NCI-H2107 treated with DMSO at 0.1 percent for 48 hours (cell line): ENCODE results near the gene NENF.
"Not testable (repeated sequence)": the region's sequence is repeated elsewhere in the genome, so short reads cannot be mapped to it uniquely, and the experiment has no call there.

Experiments
- DNase-seq: peaks from one replicate; lab custom pipeline; 2025; ENCODE audit not compliant: unreplicated experiment; lab: John Stamatoyannopoulos, UW

NENF gene

GRCh38 chr1:212432661-212433576 lies at the start of gene NENF:
TSS of gene NENF (plus strand) at chr1:212432920. CDS start at chr1:212432944, 24 bp downstream.
- DNase-seq, result peak; percentile 23

DNA sequence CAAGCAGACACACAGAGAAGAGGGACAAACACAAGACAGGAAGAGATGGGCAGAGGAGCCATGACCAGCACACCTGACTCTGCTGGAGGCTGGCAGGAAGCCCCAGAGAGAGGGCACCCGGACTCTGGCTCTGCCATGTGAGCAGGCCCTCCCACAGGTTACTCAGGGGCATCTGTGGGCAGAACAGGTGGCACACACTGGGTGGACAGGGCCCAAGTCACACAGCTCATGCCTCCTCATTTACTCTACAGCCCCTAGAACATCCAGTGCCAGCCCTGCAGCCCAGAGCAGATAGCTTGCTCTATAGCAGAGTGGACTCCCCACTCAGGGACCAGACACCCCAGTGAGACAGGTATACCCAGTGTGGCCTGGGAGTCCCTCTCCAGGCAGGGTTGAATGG lies 46.7 kb upstream of the NENF start:
- no peak for DNase-seq

- DNase-seq, result no peak
Measured at GRCh38 chr1:212388985-212389716, 43.6 kb upstream of the NENF start.

- DNase-seq, result not testable (repeated sequence)
Measured at GRCh38 chr1:212395678-212396437, 36.9 kb upstream of the NENF start.

DNA sequence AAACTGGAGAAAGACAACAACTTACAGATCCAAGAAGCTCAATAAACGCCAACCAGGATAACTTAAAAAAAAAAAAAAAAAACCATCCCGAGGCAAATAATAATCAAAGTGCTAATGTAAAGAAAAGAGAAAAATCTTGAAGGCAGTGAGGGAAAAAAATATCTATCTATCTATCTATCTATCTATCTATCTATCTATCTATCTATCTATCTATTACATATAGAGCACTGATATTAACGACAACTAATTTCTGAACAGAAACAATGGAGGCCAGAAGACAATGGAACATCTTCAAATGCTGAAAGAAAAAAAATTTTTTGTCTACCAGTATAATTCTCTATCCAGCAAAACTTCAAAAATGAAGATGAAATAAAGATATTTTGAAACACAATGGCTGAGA lies 36.1 kb upstream of the NENF start:
- no peak for DNase-seq

DNA sequence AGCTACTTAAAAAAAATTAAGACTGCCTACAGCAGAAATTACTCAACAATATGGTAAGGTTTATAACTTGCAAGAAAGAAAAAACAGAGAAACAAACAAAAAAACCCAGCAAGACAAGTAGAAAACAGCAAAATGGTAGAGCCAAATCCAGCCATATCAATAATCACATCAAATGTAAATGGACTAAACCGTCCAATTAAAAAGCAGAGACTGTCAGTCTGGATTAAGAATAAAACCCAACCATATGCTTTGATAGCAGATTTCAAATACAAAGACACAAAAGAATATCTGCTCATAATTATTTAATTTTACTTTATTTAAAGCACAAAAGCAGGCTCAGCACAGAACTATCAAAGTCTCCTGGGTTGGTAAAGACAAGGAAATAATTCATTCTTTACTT lies 35.5 kb upstream of the NENF start:
- DNase-seq, result no peak

GRCh38 chr1:212401042-212401441 lies 31.7 kb upstream of the NENF start:
- DNase-seq, result no peak

- no peak for DNase-seq
Measured at GRCh38 chr1:212401838-212402582, 30.7 kb upstream of the NENF start.

GRCh38 chr1:212402666-212403321 lies 29.9 kb upstream of the NENF start:
- DNase-seq, result no peak

- no peak for DNase-seq
Measured at GRCh38 chr1:212410231-212410820, 22.4 kb upstream of the NENF start.

- no peak for DNase-seq
Measured at GRCh38 chr1:212412374-212412773, 20.3 kb upstream of the NENF start.

- DNase-seq, result no peak
Measured at GRCh38 chr1:212413902-212414327, 18.8 kb upstream of the NENF start.

DNA sequence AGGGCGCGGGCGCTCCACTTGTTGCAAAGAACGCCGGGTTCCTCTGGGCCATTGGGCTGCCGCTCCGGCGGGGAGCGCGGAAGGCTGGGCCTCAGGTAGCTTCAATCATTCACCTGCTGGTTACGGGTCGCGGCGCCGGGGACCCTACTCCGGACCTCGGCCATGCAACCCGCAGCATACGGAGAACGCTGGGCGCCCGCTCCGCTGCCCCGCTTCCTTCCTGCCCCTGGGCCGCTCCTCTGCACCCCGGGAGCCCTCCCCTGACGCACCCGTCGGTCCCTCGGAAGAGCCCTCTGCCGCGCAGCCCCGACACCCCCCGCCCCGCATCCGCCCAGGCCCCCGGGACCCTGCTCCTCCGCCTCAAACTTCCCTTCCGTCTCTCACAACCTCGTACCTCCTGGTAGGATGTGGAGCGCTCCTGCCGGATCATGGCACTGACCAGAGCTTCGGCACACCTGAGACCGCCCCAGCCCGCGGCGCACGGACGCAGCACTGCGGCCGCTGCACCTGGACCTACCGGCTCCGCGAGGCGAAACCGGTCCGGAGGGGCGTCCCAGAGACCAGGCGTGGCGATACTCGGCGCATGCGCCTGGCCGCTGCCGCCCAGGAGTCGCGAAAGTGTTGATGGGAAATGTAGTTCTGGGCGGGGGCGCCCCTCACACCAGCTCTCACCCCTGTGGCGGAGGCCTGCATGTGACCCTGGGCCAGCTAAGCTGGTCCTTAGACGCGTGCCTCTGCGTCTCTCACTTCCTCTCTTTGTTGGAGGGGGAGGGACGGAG lies 18.2 kb upstream of the NENF start, which contains the start of gene PACC1:
TSS of gene PACC1 (minus strand) at position 559 of the 779 bp plus-strand sequence. CDS start at position 430, 129 bp downstream.
- DNase-seq, result peak; percentile 94

DNA sequence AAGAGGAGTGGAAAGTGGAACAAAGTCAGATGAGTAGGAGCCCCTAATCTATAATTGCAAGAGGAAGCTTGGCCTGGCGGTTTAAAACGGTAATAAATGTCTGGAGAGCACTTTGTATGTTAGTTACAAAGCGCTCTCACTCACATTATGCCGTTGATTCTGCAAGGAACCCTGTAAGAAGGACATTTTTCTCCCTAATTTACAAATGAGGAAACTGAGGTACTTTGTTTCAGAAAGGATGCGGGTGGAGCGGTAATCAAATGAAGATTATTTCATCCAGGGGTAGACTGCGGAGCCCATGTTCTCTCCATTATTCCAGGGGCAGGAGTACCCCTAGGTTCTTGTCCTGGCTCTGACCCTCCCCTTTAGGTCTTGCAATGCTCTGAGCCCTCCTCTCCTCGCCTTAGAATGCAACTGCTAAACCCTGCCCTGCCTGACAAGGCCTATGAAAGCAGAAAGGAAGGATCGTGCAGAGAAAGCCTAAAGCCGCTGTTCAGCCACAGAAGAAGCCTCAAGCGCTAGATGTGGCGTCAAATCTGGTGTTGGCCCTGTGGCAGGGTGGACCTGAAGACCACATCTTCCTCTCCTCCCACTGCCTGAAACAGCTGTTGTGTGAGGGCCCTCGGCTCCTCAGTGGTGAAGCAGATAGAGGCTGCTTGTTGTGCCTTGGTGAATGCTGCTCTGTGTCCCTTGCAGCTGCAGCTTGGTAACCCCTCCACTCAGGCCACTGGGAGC lies 17.4 kb upstream of the NENF start:
- no peak for DNase-seq

DNA sequence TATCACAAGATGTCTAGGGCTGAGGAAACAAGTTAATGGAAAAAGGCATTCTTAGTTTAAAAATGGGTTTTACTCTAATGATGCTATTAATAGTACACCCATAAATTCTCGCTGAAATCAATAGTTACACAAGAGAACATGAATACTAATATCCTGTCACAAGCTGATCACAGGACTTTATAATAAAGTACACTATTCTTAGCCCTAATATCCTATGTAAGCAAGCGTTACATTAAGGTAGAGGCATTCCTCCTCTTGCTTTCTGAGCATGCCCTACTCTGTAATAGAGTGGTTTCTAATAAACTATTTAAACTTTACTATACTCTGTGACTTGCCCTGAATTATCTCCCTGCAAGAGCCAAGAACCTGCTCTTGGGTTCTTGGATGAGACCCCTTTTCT lies 11.6 kb upstream of the NENF start:
- no peak for DNase-seq

DNA sequence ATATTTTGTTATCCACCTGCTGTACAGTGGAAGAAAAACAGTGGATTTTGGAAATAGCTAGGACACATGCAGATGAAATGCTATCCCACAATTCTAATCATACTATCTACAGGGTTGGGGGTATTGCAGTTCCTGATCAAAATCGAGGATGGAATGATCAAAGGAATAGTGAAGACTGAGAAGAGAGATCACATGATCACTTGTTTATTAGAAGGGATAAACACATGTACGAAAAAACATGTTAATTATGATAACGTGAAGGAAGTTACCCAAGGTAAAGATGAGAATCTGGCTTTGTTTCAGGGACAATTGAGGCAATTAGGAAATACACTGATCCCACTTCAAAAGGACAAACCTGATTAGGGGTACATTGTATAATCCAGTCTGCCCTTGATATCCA lies 8.8 kb upstream of the NENF start:
- DNase-seq, result no peak

DNA sequence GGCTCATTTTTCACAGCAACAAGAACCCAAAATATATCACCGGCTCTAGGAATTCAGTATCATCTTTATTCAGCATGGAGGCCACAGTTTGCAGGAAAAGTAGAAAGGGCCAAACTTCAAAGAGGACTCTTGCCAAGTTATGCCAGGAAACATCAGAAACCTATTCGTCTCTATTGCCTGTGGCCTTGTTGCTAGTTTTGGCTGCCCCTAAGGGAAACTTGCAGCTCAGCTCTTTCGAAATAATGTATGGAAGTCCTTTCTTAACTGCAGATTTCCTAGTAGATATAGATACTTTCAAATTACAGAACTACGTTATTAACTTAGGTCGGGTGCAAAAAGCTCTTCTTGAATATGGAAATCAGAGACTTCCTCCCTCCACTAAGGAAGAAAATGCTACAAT lies 4.2 kb upstream of the NENF start:
- no peak for DNase-seq

GRCh38 chr1:212430416-212430815 lies 2.3 kb upstream of the NENF start:
- no peak for DNase-seq
